Activated T-cell treated with anti-CD3 and anti-CD28 coated beads, Interleukin-2, amount 50 U/mL, for 1 hour (primary cell): ENCODE results near the gene NOS1AP.
"Not testable (repeated sequence)": the region's sequence is repeated elsewhere in the genome, so short reads cannot be mapped to it uniquely, and the experiment has no call there.

Experiments used
- DNase-seq: peaks from one replicate; pipeline ENCODE4 v3.0.0-alpha.2; 2020

Gene NOS1AP

GRCh38 chr1:162069334-162070093 is at the start of gene NOS1AP:
Gene NOS1AP, plus strand, starts transcription at chr1:162069691. Its CDS starts 487 bp downstream, at chr1:162070178.
- DNase-seq = peak; percentile 82

GRCh38 chr1:162020150-162020549 is 49.3 kb upstream of the NOS1AP start:
- DNase-seq = no peak

GRCh38 chr1:162021124-162021523 is 48.4 kb upstream of the NOS1AP start:
- DNase-seq = no peak

- no peak for DNase-seq
These were observed 46.9 kb upstream of the NOS1AP start for GRCh38 chr1:162022626-162023025.

GRCh38 chr1:162023181-162023546 is 46.3 kb upstream of the NOS1AP start:
- DNase-seq = no peak

- DNase-seq = peak; percentile 48
These were observed 45.7 kb upstream of the NOS1AP start, which contains the start of gene OLFML2B for GRCh38 chr1:162023547-162024501. Gene OLFML2B, minus strand, starts transcription at chr1:162023869. Its CDS starts 439 bp downstream, at chr1:162023430.

GRCh38 chr1:162025541-162025940 is 44.0 kb upstream of the NOS1AP start:
- no peak for DNase-seq

GRCh38 chr1:162026881-162027280 is 42.6 kb upstream of the NOS1AP start:
- DNase-seq = no peak

- no peak for DNase-seq
These were observed 40.8 kb upstream of the NOS1AP start for GRCh38 chr1:162028726-162029125.

GRCh38 chr1:162029157-162029556 is 40.3 kb upstream of the NOS1AP start:
- DNase-seq = no peak

- no peak for DNase-seq
These were observed 38.7 kb upstream of the NOS1AP start for GRCh38 chr1:162030759-162031280.

GRCh38 chr1:162033428-162033827 is 36.1 kb upstream of the NOS1AP start:
- no peak for DNase-seq

GRCh38 chr1:162035241-162035640 is 34.2 kb upstream of the NOS1AP start:
- no peak for DNase-seq

GRCh38 chr1:162036163-162036562 is 33.3 kb upstream of the NOS1AP start:
- DNase-seq = no peak

- no peak for DNase-seq
These were observed 30.9 kb upstream of the NOS1AP start for GRCh38 chr1:162038624-162039023.

- DNase-seq = no peak
These were observed 29.5 kb upstream of the NOS1AP start for GRCh38 chr1:162040001-162040400.

- DNase-seq = no peak
These were observed 28.8 kb upstream of the NOS1AP start for GRCh38 chr1:162040657-162041056.

GRCh38 chr1:162042361-162042760 is 27.1 kb upstream of the NOS1AP start:
- DNase-seq = no peak

GRCh38 chr1:162046921-162047320 is 22.6 kb upstream of the NOS1AP start:
- DNase-seq = no peak

- not testable (repeated sequence) for DNase-seq
These were observed 15.5 kb upstream of the NOS1AP start for GRCh38 chr1:162053949-162054348.

- DNase-seq = no peak
These were observed 14.4 kb upstream of the NOS1AP start for GRCh38 chr1:162055062-162055461.

GRCh38 chr1:162056043-162056442 is 13.4 kb upstream of the NOS1AP start:
- DNase-seq = peak; percentile 45

GRCh38 chr1:162056579-162056978 is 12.9 kb upstream of the NOS1AP start:
- no peak for DNase-seq

GRCh38 chr1:162059721-162060120 is 9.8 kb upstream of the NOS1AP start:
- no peak for DNase-seq
